ENCODE results near the gene REEP3. TPM values are rescaled to one million over a fixed set of nuclear protein-coding genes. Genes with fewer than 3 reads are reported as not detected.

Gene REEP3
- total RNA-seq, 3 donors from 2014 or later (not counting 1 experiment from before 2014, with no cell fraction given), result 4.6 to 10.2 (median 8.3) TPM

GRCh38 chr10:63503395-63503794, 17.8 kb upstream of the REEP3 start:
- no peaks in the 10 kb centered on the region for H3K9me3 Mint-ChIP-seq
- peaks cover 14 to 16% of the 10 kb centered on the region in 2 donors for H3K4me1 Mint-ChIP-seq
- no peak overlapping the region for H3K4me3 Mint-ChIP-seq
- ATAC-seq (no peak), DNase-seq (no peak)
- no peaks in the 10 kb centered on the region for H3K27me3 Mint-ChIP-seq (ENCODE audit: low read depth in 2 of 2)
- 92% methylated on average over 4 of the region's 4 CpGs for WGBS (ENCODE audit: insufficient coverage)
- intact Hi-C loops (cut with micrococcal nuclease), result no loop called here
- Histone ChIP-seq H3K36me3 (ENCODE audit: control insufficient read depth, insufficient read depth, low read length) (no peaks in the 10 kb centered on the region), H3K27me3 (ENCODE audit: control insufficient read depth, insufficient read depth, low read length) (no peaks in the 10 kb centered on the region), H3K27ac (ENCODE audit: low read length) (no peak overlapping the region), H3K4me3 (ENCODE audit: low read length) (no peak overlapping the region), H3K9me3 (ENCODE audit: control insufficient read depth, insufficient read depth, low read length) (no peaks in the 10 kb centered on the region), H3K4me1 (ENCODE audit: control insufficient read depth, insufficient read depth, low read length) (no peaks in the 10 kb centered on the region)
- no peaks in the 10 kb centered on the region for H3K36me3 Mint-ChIP-seq
- no peak for TF ChIP-seq CTCF (IDR thresholded peaks at IDR 0.05)
- H3K27ac Mint-ChIP-seq, result no peak overlapping the region

GRCh38 chr10:63504145-63504881, 16.9 kb upstream of the REEP3 start:
- H3K36me3 Mint-ChIP-seq, result no peaks in the 10 kb centered on the region
- ATAC-seq (no peak), DNase-seq (no peak)
- H3K4me1 ChIP-seq (ENCODE audit: control insufficient read depth, insufficient read depth, low read length), result no peaks in the 10 kb centered on the region
- H3K27ac ChIP-seq (ENCODE audit: low read length), result no peak overlapping the region
- H3K27ac Mint-ChIP-seq, result no peak overlapping the region
- intact Hi-C loops (cut with micrococcal nuclease), result no loop called here
- H3K9me3 ChIP-seq (ENCODE audit: control insufficient read depth, insufficient read depth, low read length), result no peaks in the 10 kb centered on the region
- no peak overlapping the region for H3K4me3 Mint-ChIP-seq
- no peaks in the 10 kb centered on the region for H3K9me3 Mint-ChIP-seq
- no peak for TF ChIP-seq CTCF (IDR thresholded peaks at IDR 0.05)
- no peaks in the 10 kb centered on the region for H3K36me3 ChIP-seq (ENCODE audit: control insufficient read depth, insufficient read depth, low read length)
- H3K4me1 Mint-ChIP-seq, result peaks cover 19 to 21% of the 10 kb centered on the region in 2 donors
- 86% methylated on average over 3 of the region's 3 CpGs for WGBS (ENCODE audit: insufficient coverage)
- no peaks in the 10 kb centered on the region for H3K27me3 Mint-ChIP-seq (ENCODE audit: low read depth in 2 of 2)
- no peaks in the 10 kb centered on the region for H3K27me3 ChIP-seq (ENCODE audit: control insufficient read depth, insufficient read depth, low read length)
- H3K4me3 ChIP-seq (ENCODE audit: low read length), result no peak overlapping the region

- Mint-ChIP-seq H3K27ac (no peak overlapping the region), H3K9me3 (no peaks in the 10 kb centered on the region), H3K4me3 (no peak overlapping the region), H3K36me3 (no peaks in the 10 kb centered on the region), H3K27me3 (ENCODE audit: low read depth in 2 of 2) (no peaks in the 10 kb centered on the region), H3K4me1 (peaks cover 22 to 24% of the 10 kb centered on the region in 2 donors)
- no peak for DNase-seq
- WGBS (ENCODE audit: insufficient coverage), result 96% methylated on average over 2 of the region's 2 CpGs
- Histone ChIP-seq H3K36me3 (ENCODE audit: control insufficient read depth, insufficient read depth, low read length) (no peaks in the 10 kb centered on the region), H3K4me1 (ENCODE audit: control insufficient read depth, insufficient read depth, low read length) (no peaks in the 10 kb centered on the region), H3K27ac (ENCODE audit: low read length) (no peak overlapping the region), H3K9me3 (ENCODE audit: control insufficient read depth, insufficient read depth, low read length) (no peaks in the 10 kb centered on the region), H3K27me3 (ENCODE audit: control insufficient read depth, insufficient read depth, low read length) (no peaks in the 10 kb centered on the region), H3K4me3 (ENCODE audit: low read length) (no peak overlapping the region)
- intact Hi-C loops (cut with micrococcal nuclease), result loop anchor here (5.0 kb wide), 1 partner anchor 33 kb away; no protein-coding TSS in a partner anchor
- no peak for ATAC-seq
- no peak for TF ChIP-seq CTCF (IDR thresholded peaks at IDR 0.05)
Measured at GRCh38 chr10:63505562-63505961, 15.6 kb upstream of the REEP3 start.

- ATAC-seq, result no peak
- Mint-ChIP-seq H3K4me3 (no peak overlapping the region), H3K27me3 (ENCODE audit: low read depth in 2 of 2) (no peaks in the 10 kb centered on the region), H3K4me1 (peaks cover 22 to 24% of the 10 kb centered on the region in 2 donors), H3K36me3 (no peaks in the 10 kb centered on the region), H3K27ac (no peak overlapping the region), H3K9me3 (no peaks in the 10 kb centered on the region)
- no peak for DNase-seq
- no peaks in the 10 kb centered on the region for H3K9me3 ChIP-seq (ENCODE audit: control insufficient read depth, insufficient read depth, low read length)
- H3K27me3 ChIP-seq (ENCODE audit: control insufficient read depth, insufficient read depth, low read length), result no peaks in the 10 kb centered on the region
- 93% methylated on average over 1 of the region's 1 CpG for WGBS (ENCODE audit: insufficient coverage)
- H3K4me1 ChIP-seq (ENCODE audit: control insufficient read depth, insufficient read depth, low read length), result no peaks in the 10 kb centered on the region
- TF ChIP-seq CTCF (IDR thresholded peaks at IDR 0.05), result no peak
- no peak overlapping the region for H3K4me3 ChIP-seq (ENCODE audit: low read length)
- no peak overlapping the region for H3K27ac ChIP-seq (ENCODE audit: low read length)
- intact Hi-C loops (cut with micrococcal nuclease), result loop anchor here (5.0 kb wide), 1 partner anchor 34 kb away; no protein-coding TSS in a partner anchor
- no peaks in the 10 kb centered on the region for H3K36me3 ChIP-seq (ENCODE audit: control insufficient read depth, insufficient read depth, low read length)
Measured at GRCh38 chr10:63506554-63506953, 14.6 kb upstream of the REEP3 start.
